MM.1S (cell line): ENCODE data around the gene TNFAIP1.

Experiments
- CTCF ChIP-seq: fragments of 300-600 bp; sonication (generic); IDR thresholded peaks from 2 replicates; pipeline ENCODE4 v1.5.1; 2016; ENCODE audit warnings: antibody characterized with exemption, low read length, mixed read lengths
- EZH2 ChIP-seq: fragments of 300-600 bp; sonication (generic); optimal IDR thresholded peaks from 2 replicates; pipeline ENCODE3; 2017; ENCODE audit warnings: low read depth, mild to moderate bottlenecking, antibody characterized with exemption, low read length, mixed read lengths
- EZH2phosphoT487 ChIP-seq: fragments of 300-600 bp; sonication (generic); IDR thresholded peaks from 2 replicates; pipeline ENCODE4 v1.6.1; 2018; ENCODE audit warnings: antibody characterized with exemption, low read length

GRCh38 chr17:28335959-28336871, 654 bp downstream of the TNFAIP1 start:
- TF ChIP-seq EZH2 (no peak), CTCF (no peak), EZH2phosphoT487 (no peak)
